NT2/D1 (cell line): ENCODE data around the gene EPX.

Source experiments
- DNase-seq: peaks from one replicate; pipeline ENCODE4 v3.0.0-alpha.2; 2011; ENCODE audit warnings: low read depth, low spot score
- H3K27me3 ChIP-seq: 2 replicates; pipeline ENCODE4 v1.6.0; 2011; ENCODE audit warnings: mild to moderate bottlenecking; ENCODE audit not compliant: insufficient read length, insufficient read depth
- H3K36me3 ChIP-seq: 2 replicates; pipeline ENCODE4 v1.6.1; 2011; ENCODE audit warnings: mild to moderate bottlenecking, low read length, mixed read lengths; ENCODE audit not compliant: insufficient read depth, insufficient read length
- H3K4me1 ChIP-seq: 2 replicates; pipeline ENCODE4 v1.5.1; 2011; ENCODE audit not compliant: insufficient read depth, insufficient read length
- H3K4me3 ChIP-seq: 2 replicates; pipeline ENCODE4 v1.5.1; 2011; ENCODE audit warnings: low read depth; ENCODE audit not compliant: insufficient read length
- H3K9ac ChIP-seq: 2 replicates; pipeline ENCODE4 v1.6.0; 2011; ENCODE audit warnings: low read depth; ENCODE audit not compliant: insufficient read length
- H3K9me3 ChIP-seq: 2 replicates; pipeline ENCODE4 v1.5.1; 2011; ENCODE audit warnings: mild to moderate bottlenecking, low read length; ENCODE audit not compliant: insufficient read depth
- SUZ12 ChIP-seq: IDR thresholded peaks from 2 replicates; pipeline ENCODE4 v1.6.1; 2011; ENCODE audit not compliant: insufficient read length, insufficient read depth; ENCODE audit errors: extremely low read depth
- YY1 ChIP-seq: IDR thresholded peaks from 2 replicates; pipeline ENCODE4 v1.6.1; 2011; ENCODE audit not compliant: insufficient read length, insufficient read depth
- ZNF274 ChIP-seq: IDR thresholded peaks from 2 replicates; pipeline ENCODE4 v1.6.1; 2011; ENCODE audit warnings: mild to moderate bottlenecking, low read depth, low read length

The EPX gene

GRCh38 chr17:58174871-58175270 is 17.7 kb upstream of the EPX start:
- no peak for DNase-seq
- TF ChIP-seq YY1 = no peak
- H3K4me3 ChIP-seq = no peak overlapping the region
- no peak overlapping the region for H3K9ac ChIP-seq
- no peaks in the 10 kb centered on the region for H3K36me3 ChIP-seq
- no peaks in the 10 kb centered on the region for H3K9me3 ChIP-seq
- no peaks in the 10 kb centered on the region for H3K4me1 ChIP-seq
- H3K27me3 ChIP-seq = peaks cover 21% of the 10 kb centered on the region

GRCh38 chr17:58176200-58176599 is 16.3 kb upstream of the EPX start:
- no peak for TF ChIP-seq YY1
- TF ChIP-seq SUZ12 = no peak
- TF ChIP-seq ZNF274 = no peak
- H3K36me3 ChIP-seq = no peaks in the 10 kb centered on the region
- H3K4me3 ChIP-seq = no peak overlapping the region
- DNase-seq = no peak
- no peaks in the 10 kb centered on the region for H3K9me3 ChIP-seq
- peaks cover 10% of the 10 kb centered on the region for H3K27me3 ChIP-seq
- no peak overlapping the region for H3K9ac ChIP-seq
- no peaks in the 10 kb centered on the region for H3K4me1 ChIP-seq

DNA sequence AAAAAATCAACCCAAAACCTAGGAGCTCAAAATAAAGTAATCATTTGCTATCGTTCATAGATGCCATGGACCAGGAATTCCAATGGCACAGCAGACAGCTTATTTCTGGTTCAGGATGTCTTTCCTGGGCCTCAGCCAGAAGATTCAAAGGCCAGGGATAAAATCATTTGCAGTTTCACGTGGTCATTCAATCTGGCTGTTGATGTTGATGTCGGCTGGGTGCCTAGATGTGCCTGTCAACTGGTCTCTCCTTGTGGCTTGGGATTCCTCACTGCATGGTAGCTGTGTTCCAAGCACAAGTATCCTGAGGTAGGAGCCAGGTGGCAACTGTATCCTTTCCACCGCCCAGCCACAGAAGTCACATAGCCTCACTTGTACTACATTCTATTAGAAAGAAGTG is 10.7 kb upstream of the EPX start:
- H3K9ac ChIP-seq = no peak overlapping the region
- H3K9me3 ChIP-seq = no peaks in the 10 kb centered on the region
- no peak overlapping the region for H3K4me3 ChIP-seq
- H3K27me3 ChIP-seq = peaks cover 11% of the 10 kb centered on the region
- H3K4me1 ChIP-seq = peaks cover 11% of the 10 kb centered on the region
- no peaks in the 10 kb centered on the region for H3K36me3 ChIP-seq
- TF ChIP-seq ZNF274 = no peak
- TF ChIP-seq YY1 = no peak
- TF ChIP-seq SUZ12 = no peak
- DNase-seq = no peak

DNA sequence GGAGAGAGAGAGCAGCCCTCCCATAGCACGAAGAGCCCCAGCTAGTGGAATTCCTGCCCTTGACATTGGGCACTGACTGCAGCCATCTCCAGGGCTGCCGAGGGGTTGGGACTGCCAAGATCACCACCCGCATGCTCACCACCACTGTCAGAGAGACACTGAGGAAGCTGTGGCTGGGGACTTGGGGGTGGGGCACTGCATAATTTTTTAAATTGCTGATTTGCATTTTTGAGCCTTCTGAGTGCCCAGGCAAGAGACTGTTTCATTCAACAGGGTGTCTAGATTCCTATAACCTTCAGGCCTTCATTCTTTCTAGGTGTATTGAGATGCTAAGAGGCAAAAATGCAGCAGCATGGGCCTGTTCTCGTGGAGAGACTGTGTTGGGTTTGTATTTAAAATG is 9.0 kb upstream of the EPX start:
- Histone ChIP-seq H3K36me3 (no peaks in the 10 kb centered on the region), H3K9ac (no peak overlapping the region), H3K4me1 (peaks cover 11% of the 10 kb centered on the region), H3K9me3 (no peaks in the 10 kb centered on the region), H3K27me3 (peaks cover 11% of the 10 kb centered on the region), H3K4me3 (no peak overlapping the region)
- no peak for DNase-seq
- TF ChIP-seq ZNF274 (no peak), YY1 (no peak), SUZ12 (no peak)

DNA sequence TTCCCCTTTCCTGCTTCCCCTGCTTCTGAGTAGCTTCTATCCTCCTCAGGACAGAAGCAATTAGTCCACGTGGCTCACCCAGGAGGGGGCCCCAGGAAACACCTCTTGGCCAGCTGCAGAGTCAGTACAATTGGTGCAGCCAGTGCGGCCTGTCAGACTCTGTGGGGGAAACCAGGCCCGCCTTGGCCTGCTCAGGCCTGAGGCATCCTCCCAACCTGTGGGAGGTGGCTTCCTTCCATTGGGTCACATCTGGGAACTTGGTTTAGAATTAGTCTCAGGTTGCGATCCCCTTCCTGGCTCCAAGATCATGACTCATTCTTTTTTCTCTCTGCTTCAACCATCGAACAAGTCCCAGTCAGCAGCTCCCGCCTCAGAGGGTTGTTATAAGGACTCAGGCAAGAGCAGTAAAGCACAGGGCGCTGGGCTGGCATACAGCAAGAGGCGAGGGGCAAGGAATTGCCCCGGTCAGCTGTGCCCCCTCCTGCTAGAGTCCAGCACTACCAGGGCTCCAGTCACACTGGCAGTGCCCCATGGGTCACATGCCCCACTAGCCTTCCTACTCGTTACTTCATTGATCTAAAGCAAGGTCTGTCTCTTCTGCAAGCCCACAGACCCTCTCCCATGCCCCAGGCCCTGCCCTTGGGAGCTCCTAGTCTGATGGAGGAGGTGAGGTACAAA is 8.1 kb upstream of the EPX start:
- Histone ChIP-seq H3K4me3 (no peak overlapping the region), H3K9me3 (no peaks in the 10 kb centered on the region), H3K27me3 (peaks cover 11% of the 10 kb centered on the region), H3K36me3 (no peaks in the 10 kb centered on the region), H3K4me1 (peaks cover 11% of the 10 kb centered on the region), H3K9ac (peak overlapping the region; percentile 32)
- DNase-seq = peak; percentile 65
- TF ChIP-seq YY1 = no peak

DNA sequence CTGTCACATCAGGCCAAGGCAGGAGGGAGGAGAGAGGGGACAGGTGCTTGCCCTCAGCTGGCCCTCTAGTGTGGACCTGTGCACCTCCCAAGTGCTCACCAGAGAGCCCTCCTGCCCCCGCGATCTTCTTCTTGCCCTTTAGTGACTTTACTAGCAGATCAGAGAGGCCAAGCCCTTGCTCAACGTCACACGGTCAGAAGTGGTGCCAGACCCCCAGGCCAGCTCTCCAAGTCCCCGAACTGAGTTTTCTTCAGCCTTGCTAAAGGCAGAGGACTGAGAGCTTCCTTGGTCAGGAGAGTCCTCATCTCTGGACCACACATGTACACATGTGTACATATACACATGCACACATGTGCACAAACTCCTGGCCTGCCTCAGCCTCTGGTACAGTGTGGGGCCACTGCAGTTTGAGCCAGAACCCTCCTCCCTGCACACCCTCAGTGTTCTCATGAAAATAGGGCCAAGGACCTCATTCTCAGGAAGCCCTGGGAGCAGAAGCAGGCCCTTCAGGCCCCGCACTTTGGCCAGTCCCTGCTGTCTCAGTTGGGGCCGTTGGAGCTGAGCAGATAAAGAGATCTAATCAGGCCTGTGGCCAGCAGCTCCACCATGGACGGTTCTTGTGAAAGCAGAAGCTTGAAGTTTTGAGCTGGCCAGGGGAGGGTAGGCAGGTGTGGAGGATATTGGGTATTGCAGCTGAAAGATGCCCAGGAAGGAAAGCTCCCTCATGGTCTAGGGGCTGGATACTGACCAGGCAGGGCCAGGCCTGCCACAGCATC is 7.4 kb upstream of the EPX start:
- no peak for TF ChIP-seq SUZ12
- no peak for TF ChIP-seq ZNF274
- TF ChIP-seq YY1 = no peak
- H3K36me3 ChIP-seq = no peaks in the 10 kb centered on the region
- DNase-seq = no peak
- peak overlapping the region; percentile 38 for H3K9ac ChIP-seq
- no peak overlapping the region for H3K4me3 ChIP-seq
- H3K4me1 ChIP-seq = peaks cover 11% of the 10 kb centered on the region
- H3K9me3 ChIP-seq = no peaks in the 10 kb centered on the region
- peaks cover 11% of the 10 kb centered on the region for H3K27me3 ChIP-seq

GRCh38 chr17:58186591-58186990 is 5.9 kb upstream of the EPX start:
- Histone ChIP-seq H3K4me3 (no peak overlapping the region), H3K4me1 (peaks cover 14% of the 10 kb centered on the region), H3K27me3 (peaks cover 11% of the 10 kb centered on the region), H3K9me3 (no peaks in the 10 kb centered on the region), H3K9ac (no peak overlapping the region), H3K36me3 (no peaks in the 10 kb centered on the region)
- no peak for DNase-seq
- no peak for TF ChIP-seq ZNF274
- no peak for TF ChIP-seq SUZ12
- TF ChIP-seq YY1 = no peak
